ENCODE measurements around the gene WWOX.
A peak's percentile ranks its signal among the peaks of the same experiment; 100 is the strongest.

Gene WWOX

GRCh38 chr16:78473031-78473699 is 373.7 kb downstream of the WWOX start:
- DNase-seq (ENCODE audit: low spot score), result no peak

DNA sequence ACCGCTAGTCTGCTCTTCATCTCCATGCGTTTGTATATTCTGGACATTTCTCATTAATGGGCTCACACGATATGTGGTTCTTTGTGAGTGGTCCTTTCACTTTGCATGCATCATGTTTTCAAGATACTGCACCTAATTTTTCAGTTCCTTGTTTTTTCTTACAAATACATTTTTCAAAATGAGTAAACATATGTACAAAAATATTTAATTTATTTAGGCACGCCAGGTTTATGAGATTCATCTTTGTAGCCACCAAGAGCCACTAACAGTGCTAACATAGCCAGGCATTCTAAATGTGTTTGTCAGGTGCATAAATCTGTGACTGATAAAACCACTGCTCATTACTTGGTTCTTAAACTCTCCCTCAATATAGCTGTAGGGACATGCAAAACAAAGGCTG is 375.3 kb downstream of the WWOX start:
- DNase-seq (ENCODE audit: low spot score), result no peak

DNA sequence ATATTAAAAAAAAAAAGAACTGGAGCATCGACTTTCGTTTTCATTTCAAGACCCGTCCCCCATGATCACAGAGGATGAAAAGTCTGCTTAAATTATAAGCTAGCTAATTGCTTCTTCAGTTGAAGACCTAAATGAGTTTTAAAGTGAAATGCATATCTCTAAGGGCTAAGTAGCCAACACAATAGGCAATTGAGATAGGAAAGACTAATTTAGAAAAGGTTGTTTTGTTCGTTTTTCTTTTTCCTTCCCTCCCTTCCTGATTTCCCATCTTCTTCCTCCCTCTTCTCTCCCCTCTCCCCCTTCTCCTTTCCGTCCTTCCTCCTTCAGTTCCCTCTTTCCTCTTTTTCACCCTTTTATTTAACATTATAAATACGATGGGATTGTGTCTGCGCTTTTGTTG is 377.2 kb downstream of the WWOX start:
- no peak for DNase-seq (ENCODE audit: low spot score)

GRCh38 chr16:78478267-78478861 is 378.9 kb downstream of the WWOX start:
- peak; percentile 19 for DNase-seq (ENCODE audit: low spot score)

GRCh38 chr16:78479723-78480122 is 380.3 kb downstream of the WWOX start:
- no peak for DNase-seq (ENCODE audit: low spot score)

DNA sequence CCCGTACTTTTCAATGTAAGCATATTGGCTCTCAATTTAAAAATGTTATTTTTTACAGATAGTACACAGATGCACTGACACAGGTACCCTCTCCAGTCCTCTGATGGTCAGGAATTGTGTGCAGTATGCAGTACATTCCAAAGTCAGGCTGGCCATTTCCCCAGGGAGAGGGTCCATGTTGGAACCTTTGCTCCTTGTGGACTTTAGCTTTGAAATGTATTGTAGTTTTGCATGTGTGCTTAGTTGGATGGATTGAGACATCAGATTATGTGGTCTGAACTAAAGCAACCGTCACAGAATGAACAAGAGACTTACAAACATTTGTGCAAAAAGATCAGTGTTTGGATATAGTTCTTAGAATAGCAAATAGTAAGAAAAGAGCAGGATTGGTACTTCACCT is 381.1 kb downstream of the WWOX start:
- DNase-seq (ENCODE audit: low spot score), result no peak

DNA sequence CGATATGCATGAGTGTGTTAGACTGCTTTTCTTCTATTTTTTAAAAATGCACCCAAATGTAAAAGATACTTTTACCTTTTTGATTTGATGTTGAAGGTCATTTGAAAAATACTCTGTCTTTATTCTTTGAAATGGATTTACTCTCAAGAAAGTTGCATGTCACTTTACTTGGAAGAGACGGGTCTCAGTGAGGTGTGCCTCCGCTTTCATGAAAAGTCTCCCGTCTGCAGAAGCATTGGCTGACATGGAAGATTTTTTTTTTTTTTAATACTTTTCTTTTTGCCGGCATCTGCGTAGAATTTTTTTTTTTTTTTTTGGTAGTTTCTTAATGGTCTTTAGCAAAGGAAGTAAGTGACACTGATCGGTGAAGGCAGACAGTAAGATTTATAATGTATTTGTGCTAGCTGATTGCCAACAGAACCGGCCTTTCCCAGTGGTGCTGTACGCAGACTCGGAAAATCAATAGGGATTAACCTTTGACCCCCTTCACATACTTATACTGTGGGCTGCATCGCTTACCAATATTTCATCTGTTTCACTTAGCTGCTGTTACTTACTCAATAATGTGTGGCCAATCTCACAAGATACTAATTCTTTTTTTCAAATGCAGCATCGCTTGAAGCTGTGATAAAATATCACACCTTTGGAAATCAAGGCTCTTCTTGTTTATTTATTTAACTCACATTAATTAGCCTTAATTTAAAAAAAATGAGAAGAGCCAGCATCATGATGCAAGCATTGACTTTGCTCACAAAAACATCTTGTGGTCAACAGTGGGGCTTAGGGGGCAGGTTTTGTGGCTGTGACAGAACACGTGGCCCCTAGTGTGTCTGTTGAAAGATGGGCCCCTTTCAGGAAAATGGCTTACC is 383.9 kb downstream of the WWOX start:
- DNase-seq (ENCODE audit: low spot score), result no peak

DNA sequence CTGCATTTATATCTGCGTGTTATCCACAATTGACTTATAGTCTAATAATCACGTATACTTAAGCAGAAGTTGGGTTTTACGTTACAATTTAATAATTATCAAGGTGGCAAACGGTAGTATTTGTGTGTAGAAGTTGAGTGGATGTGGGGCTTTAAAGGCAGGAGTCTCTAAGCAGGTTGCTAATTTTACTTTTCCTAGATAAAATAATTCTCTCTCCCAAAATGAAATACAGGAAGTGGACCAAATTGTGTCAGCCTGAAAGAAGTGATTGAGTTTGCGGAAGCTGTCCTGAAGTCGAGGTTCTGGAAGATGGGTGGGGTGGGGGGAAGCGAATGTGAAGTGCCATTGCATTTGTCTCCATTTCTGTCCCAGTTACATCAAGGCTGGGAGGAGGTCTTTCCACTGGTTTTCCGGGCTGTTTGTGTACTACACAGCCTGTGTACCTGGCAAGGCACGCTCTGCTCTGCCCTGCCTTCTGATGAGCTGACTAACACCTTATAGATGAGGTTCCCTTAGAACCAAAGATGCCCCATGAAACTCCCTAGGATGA is 385.1 kb downstream of the WWOX start:
- no peak for DNase-seq (ENCODE audit: low spot score)

- DNase-seq (ENCODE audit: low spot score), result no peak
Observed at GRCh38 chr16:78485188-78485916, 385.9 kb downstream of the WWOX start.

- no peak for DNase-seq (ENCODE audit: low spot score)
Observed at GRCh38 chr16:78485917-78486257, 386.4 kb downstream of the WWOX start.

DNA sequence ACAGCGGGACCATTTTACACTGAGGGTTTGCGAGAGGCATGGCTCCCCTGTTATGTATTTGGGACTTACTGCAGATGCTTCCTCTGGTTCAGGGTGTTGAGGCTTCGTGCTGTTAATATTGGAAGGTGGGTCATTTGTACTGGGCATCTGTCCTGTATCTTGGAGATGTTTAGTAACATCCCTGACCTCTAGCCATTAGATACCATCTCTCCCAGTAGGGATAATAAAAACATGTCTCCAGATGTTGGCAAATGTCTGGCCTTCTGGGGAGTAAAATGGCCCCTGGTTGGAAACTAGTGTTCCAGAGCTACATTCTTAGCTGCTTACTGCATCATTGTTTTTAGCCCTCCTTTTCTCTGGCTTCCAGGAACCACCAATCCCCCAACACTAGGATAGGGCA is 388.0 kb downstream of the WWOX start:
- no peak for DNase-seq (ENCODE audit: low spot score)

- no peak for DNase-seq (ENCODE audit: low spot score)
Observed at GRCh38 chr16:78489072-78489471, 389.6 kb downstream of the WWOX start.

DNA sequence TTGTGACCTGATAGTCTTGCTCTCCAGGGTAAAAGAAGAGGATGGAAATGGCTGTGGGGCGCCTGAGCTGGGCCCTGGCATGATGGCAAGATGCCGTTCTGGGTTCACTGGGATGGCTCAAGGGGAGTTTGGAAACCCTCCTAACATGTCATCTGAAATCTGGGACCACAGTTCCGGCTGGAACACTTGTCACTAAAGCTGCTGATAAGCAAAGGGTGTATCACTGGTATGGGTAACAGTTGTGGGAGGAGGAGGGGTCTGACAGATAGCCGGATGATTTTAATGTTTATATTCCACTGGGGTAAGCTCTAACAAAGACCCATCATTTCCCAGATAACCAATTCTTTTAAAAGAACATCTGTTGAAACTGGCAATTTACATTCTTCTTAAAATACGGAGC is 390.2 kb downstream of the WWOX start:
- no peak for DNase-seq (ENCODE audit: low spot score)

- DNase-seq (ENCODE audit: low spot score), result no peak
Observed at GRCh38 chr16:78490431-78490830, 391.0 kb downstream of the WWOX start.

GRCh38 chr16:78490847-78491246 is 391.4 kb downstream of the WWOX start:
- no peak for DNase-seq (ENCODE audit: low spot score)

- DNase-seq (ENCODE audit: low spot score), result no peak
Observed at GRCh38 chr16:78493573-78493972, 394.1 kb downstream of the WWOX start.

DNA sequence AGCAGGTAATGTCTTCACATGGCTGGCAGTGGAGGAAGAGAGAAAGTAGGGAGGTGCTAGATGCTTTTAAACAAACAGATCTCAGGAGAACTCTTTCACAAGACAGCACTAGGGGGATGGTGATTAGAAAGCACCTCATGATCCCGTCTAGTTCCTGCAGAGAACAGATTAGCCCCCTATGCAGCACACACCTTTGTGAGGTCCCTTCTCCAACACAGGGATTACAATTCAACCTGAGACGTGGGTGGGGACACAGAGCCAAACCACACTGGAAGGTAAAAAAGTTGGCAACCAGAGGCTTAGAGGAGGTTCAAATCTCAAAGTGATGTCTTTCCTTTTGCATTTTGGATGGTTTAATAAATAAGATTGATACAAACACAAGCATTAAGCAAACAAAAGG is 394.7 kb downstream of the WWOX start:
- DNase-seq (ENCODE audit: low spot score), result no peak

DNA sequence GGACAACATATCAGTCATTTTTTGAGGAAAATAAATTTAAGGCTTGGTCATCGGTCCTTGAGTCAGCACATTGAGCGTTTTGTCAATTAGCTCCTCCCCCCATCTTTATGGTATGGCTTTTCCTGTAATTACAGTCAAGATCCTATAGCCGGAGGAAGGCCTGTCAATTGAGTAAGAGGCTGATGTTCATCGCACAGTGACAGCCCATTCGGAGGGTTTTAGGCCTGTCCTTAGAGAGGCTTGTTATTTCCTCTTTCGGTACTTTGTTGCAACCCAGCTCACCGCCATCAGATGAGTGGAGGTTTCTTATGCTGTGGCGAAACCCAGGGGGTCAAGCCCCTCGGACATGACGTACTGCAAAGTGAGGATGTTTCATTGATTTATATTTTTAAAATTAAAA is 395.2 kb downstream of the WWOX start:
- no peak for DNase-seq (ENCODE audit: low spot score)

DNA sequence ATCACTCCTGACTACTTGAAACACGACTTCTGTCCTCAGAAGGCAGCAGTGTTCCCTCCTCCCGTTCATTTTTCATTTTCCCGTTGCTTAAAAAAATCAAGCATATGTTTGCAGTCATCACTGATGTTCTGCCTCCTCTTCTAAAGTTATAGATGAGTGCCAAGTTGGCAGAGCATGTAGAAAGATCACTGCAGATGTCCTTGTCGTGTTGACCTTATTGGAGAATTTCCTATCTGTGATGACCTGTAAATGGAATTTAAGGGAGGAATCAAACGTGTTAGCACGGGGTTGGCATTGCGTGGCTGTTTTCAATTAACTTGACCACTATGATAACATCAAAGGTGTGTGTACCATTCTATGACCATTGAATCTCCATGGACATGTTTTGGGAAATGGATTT is 396.7 kb downstream of the WWOX start:
- DNase-seq (ENCODE audit: low spot score), result no peak

- DNase-seq (ENCODE audit: low spot score), result no peak
Observed at GRCh38 chr16:78499399-78499798, 399.9 kb downstream of the WWOX start.

DNA sequence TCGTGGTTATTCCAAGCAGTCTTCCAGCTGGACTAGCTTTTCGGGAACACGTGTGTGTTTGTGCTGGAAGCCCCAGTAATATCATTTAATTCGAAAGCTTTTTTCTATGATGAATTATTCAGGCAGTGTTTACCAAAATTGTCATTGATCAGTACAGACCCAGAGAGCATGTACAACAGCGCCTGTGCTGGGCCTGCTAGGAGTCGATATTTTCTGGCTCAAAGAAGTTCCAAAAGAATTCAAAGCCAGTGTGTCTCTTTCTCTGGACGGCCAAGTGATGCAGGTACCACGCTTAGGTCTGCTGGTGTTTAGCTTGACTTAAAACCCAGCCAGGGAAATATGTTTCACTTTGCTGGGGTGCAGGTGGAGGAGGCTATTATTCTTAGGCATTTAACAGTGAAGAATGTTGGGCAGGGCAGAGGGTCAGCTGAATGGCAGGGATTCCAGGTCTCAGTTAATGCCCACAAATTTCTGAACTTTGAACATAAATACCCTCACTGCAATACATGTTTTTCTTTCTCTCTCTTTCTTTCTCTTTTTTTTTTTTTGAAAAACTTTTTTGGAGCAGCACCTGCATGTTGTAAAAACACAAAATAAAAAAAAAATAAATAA is 401.3 kb downstream of the WWOX start:
- DNase-seq (ENCODE audit: low spot score), result no peak

DNA sequence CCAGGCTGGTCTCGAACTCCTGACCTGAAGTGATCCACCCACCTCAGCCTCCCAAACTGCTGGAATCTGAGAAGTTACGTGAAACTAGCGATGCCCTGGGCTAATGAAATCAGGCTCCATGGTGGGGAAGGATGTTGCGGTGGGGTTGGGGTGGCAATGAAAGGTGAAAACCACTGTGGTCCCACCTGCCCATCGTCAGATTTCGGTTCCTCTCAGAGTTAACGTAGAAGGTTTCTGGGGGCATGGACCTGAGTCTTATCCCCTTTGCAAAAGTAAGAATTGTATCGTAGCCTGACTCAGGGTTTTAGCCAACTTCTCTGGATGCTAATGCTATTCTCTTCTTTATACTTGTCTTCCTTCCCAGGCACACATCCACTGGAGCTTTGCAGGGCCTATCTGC is 402.3 kb downstream of the WWOX start:
- DNase-seq (ENCODE audit: low spot score), result no peak
